ENCODE results near the gene C16orf92.

GRCh38 chr16:30010844-30011713, 11.9 kb upstream of the C16orf92 start, which contains the start of gene DOC2A:
- TF ChIP-seq CTCF (IDR thresholded peaks at IDR 0.05) = no peak
- no peak for TF ChIP-seq POLR2A (IDR thresholded peaks at IDR 0.05)
